A549 (cell line): ENCODE data around the gene CACNB1. TPM values are rescaled to one million over a fixed set of nuclear protein-coding genes. Genes with fewer than 3 reads are reported as not detected.

Source experiments
- ATAC-seq, 2 experiments: fragments of 200-7000 bp in 1 of 2; fragments of >200 bp in 1 of 2; cut with Nextera tagmentation in 1 of 2; cut with Tn5 transposase in 1 of 2; 3 replicates each; pipeline versions ENCODE4 v1.8.0 to v1.9.1; 2018 to 2020; ENCODE audit warnings: mild to moderate bottlenecking in 1 of 2, moderate library complexity in 1 of 2
- CTCF ChIA-PET: fragments of 300-600 bp; sonication (Branson Sonifier 250); formaldehyde crosslinking; extraction: SDS; loops from one replicate; lab custom pipeline; 2021; ENCODE audit warnings: antibody characterized with exemption, inconsistent platforms; lab: Yijun Ruan, JAX
- POLR2A ChIA-PET: fragments of 350-600 bp; formaldehyde crosslinking; extraction: SDS; loops from one replicate; lab custom pipeline; 2021; ENCODE audit warnings: antibody characterized with exemption, inconsistent platforms; lab: Yijun Ruan, JAX
- DNase-seq, 2 experiments: peaks; one replicate each; pipeline versions ENCODE4 v3.0.0 to v3.0.0-alpha.2; 2011 to 2016; ENCODE audit warnings: low read depth in 1 of 2, low spot score in 1 of 2
- FAIRE-seq: peaks from 2 replicates; lab custom pipeline; 2011; peaks lifted over from hg19 to GRCh38; lab: Jason Lieb, UNC
- H3K27ac ChIP-seq, 2 experiments: fragments of >200 bp; sonication (Bioruptor Twin); formaldehyde crosslinking; 3 replicates each; pipeline ENCODE4 v1.5.1; 2016 to 2017
- H3K4me1 ChIP-seq: fragments of >200 bp; sonication (Bioruptor Twin); formaldehyde crosslinking; 3 replicates; pipeline ENCODE4 v1.6.1; 2016
- H3K4me2 ChIP-seq: fragments of >200 bp; sonication (Bioruptor Twin); formaldehyde crosslinking; 3 replicates; pipeline ENCODE4 v1.6.1; 2016
- H3K4me3 ChIP-seq: fragments of >200 bp; sonication (Bioruptor Twin); formaldehyde crosslinking; 3 replicates; pipeline ENCODE4 v1.5.1; 2016
- H3K9me3 ChIP-seq: fragments of >200 bp; sonication (Bioruptor Twin); formaldehyde crosslinking; 3 replicates; pipeline ENCODE4 v1.6.1; 2016
- BHLHE40 ChIP-seq: IDR thresholded peaks from 2 replicates; pipeline ENCODE4 v1.6.1; 2012; ENCODE audit warnings: low read depth, low read length, inconsistent platforms
- CHD4 ChIP-seq: fragments of 200-600 bp; sonication (generic); IDR thresholded peaks from 2 replicates; pipeline ENCODE4 v1.6.1; 2016; ENCODE audit warnings: antibody characterized with exemption, mild to moderate bottlenecking, borderline replicate concordance
- CTCF ChIP-seq: fragments of >200 bp; sonication (Bioruptor Twin); formaldehyde crosslinking; IDR thresholded peaks from 3 replicates; pipeline ENCODE4 v1.5.1; 2016
- EHF ChIP-seq: fragments of 250-450 bp; sonication (Bioruptor Pico); IDR thresholded peaks from 2 replicates; pipeline ENCODE4 v1.5.0; 2020; ENCODE audit warnings: mild to moderate bottlenecking
- EP300 ChIP-seq, 2 experiments: fragments of >200 bp; sonication (Bioruptor Twin); formaldehyde crosslinking; IDR thresholded peaks; 2 replicates in 1 of 2; 3 replicates in 1 of 2; pipeline ENCODE4 v1.6.1; 2016 to 2017
- ESRRA ChIP-seq: fragments of 150-350 bp; IDR thresholded peaks from 2 replicates; pipeline ENCODE4 v1.6.1; 2014; ENCODE audit warnings: mild to moderate bottlenecking, low read length, borderline replicate concordance
- FOSB ChIP-seq: fragments of 250-450 bp; sonication (Bioruptor Pico); IDR thresholded peaks from 2 replicates; pipeline ENCODE4 v1.5.0; 2020; ENCODE audit warnings: mild to moderate bottlenecking, moderate library complexity
- FOSL2 ChIP-seq, 2 experiments: fragments of 450-650 bp in 1 of 2; fragments of >200 bp in 1 of 2; sonication (Bioruptor Twin) in 1 of 2; formaldehyde crosslinking; IDR thresholded peaks; 2 replicates each; pipeline versions ENCODE4 v1.5.0 to v1.6.1; 2016 to 2020; ENCODE audit warnings: mild to moderate bottlenecking in 1 of 2, moderate library complexity in 1 of 2
- HDAC2 ChIP-seq: fragments of 200-600 bp; sonication (generic); IDR thresholded peaks from 2 replicates; pipeline ENCODE4 v1.6.1; 2016
- HOXB13 ChIP-seq: fragments of 250-450 bp; sonication (Bioruptor Pico); IDR thresholded peaks from 2 replicates; pipeline ENCODE4 v1.5.0; 2020; ENCODE audit warnings: low read depth, mild to moderate bottlenecking, moderate library complexity
- JUN ChIP-seq, 2 experiments: fragments of >200 bp; sonication (Bioruptor Twin); formaldehyde crosslinking; IDR thresholded peaks; 2 replicates in 1 of 2; 3 replicates in 1 of 2; pipeline ENCODE4 v1.6.1; 2016 to 2017
- NR3C1 ChIP-seq: fragments of >200 bp; sonication (Bioruptor Twin); formaldehyde crosslinking; IDR thresholded peaks from 3 replicates; pipeline ENCODE4 v1.6.1; 2017
- PHF8 ChIP-seq: fragments of 200-600 bp; sonication (generic); IDR thresholded peaks from 2 replicates; pipeline ENCODE4 v1.6.1; 2016; ENCODE audit warnings: low read depth, mild to moderate bottlenecking, antibody characterized with exemption, moderate library complexity, borderline replicate concordance
- RARB ChIP-seq: fragments of 250-450 bp; sonication (Bioruptor Pico); IDR thresholded peaks from 2 replicates; pipeline ENCODE4 v1.8.0; 2021; ENCODE audit warnings: mild to moderate bottlenecking, moderate library complexity
- RNF2 ChIP-seq: fragments of 200-600 bp; sonication (generic); IDR thresholded peaks from 2 replicates; pipeline ENCODE4 v1.6.1; 2016; ENCODE audit warnings: low read depth, mild to moderate bottlenecking, antibody characterized with exemption, moderate library complexity, borderline replicate concordance
- TFCP2L1 ChIP-seq: fragments of 250-450 bp; sonication (Bioruptor Pico); IDR thresholded peaks from 2 replicates; pipeline ENCODE4 v1.5.0; 2021; ENCODE audit warnings: mild to moderate bottlenecking
- TP53 ChIP-seq: fragments of 250-450 bp; sonication (Bioruptor Pico); IDR thresholded peaks from 2 replicates; pipeline ENCODE4 v1.5.0; 2021; ENCODE audit warnings: mild to moderate bottlenecking, moderate library complexity
- ZC3H11A ChIP-seq: fragments of 450-650 bp; IDR thresholded peaks from 2 replicates; pipeline ENCODE4 v1.6.1; 2014; ENCODE audit warnings: antibody characterized with exemption, mild to moderate bottlenecking
- ZSCAN20 ChIP-seq: fragments of 250-450 bp; sonication (Bioruptor Pico); IDR thresholded peaks from 2 replicates; pipeline ENCODE4 v1.8.0; 2022; ENCODE audit warnings: mild to moderate bottlenecking, moderate library complexity
- WGBS: methylation state at CpG from one replicate; pipeline ENCODE4 v1.1.6; 2017; ENCODE audit errors: missing lambda C conversion rate; 5-methylcytosine and 5-hydroxymethylcytosine counted together
- polyA plus RNA-seq, 4 experiments: library from polyadenylated mRNA; depleted of rRNA in 3 of 4; stranded (reverse); fragments of >200 nt; fragmentation: RNase III in 1 of 4; extraction: RNeasy Plus Mini Kit Qiagen cat#74134 plus additional on column Dnase treatment in 1 of 4; gene quantifications; 2 replicates in 3 of 4; 3 replicates in 1 of 4; pipeline ENCODE4 v1.2.3, GENCODE V29; 2011 to 2017

Gene CACNB1
- polyA plus RNA-seq, 2 of the 4 experiments (the other 2 are of a cell fraction): 3.6 to 3.9 TPM

- POLR2A ChIA-PET: no interaction called here
- no peak overlapping the region for H3K27ac ChIP-seq
- H3K4me1 ChIP-seq: peaks cover 12% of the 10 kb centered on the region
- TF ChIP-seq PHF8 (no peak), FOSL2 (IDR thresholded peaks at IDR 0.05) (no peak), FOSL2 (CRISPR knock-in tag; IDR thresholded peaks at IDR 0.05) (peak; percentile 37; the same call in 1 of the 2 replicates)
- H3K4me3 ChIP-seq: no peak overlapping the region
- 33% methylated on average over 4 of the region's 4 CpGs for WGBS
- ATAC-seq (peak in 1 of 2 experiments; percentile 41; a peak in 2 of 6 replicates), DNase-seq (peak in 1 of 2 experiments; percentile 50), FAIRE-seq (no peak)
- no peaks in the 10 kb centered on the region for H3K9me3 ChIP-seq
- H3K4me2 ChIP-seq: peak overlapping the region; percentile 29; the same call in 2 of the 3 replicates
- CTCF ChIA-PET: interaction anchor here (0.7 to 30.5 kb wide), 5 partner anchors 14 to 195 kb away, joined by 3 to 612 read pairs (median 115); partner anchors contain the start of genes ARL5C and PLXDC1
These were observed 18.9 kb downstream of the CACNB1 start for GRCh38 chr17:39178536-39178935.

GRCh38 chr17:39177256-39177655 is 20.2 kb downstream of the CACNB1 start:
- Histone ChIP-seq H3K4me3 (no peak overlapping the region), H3K4me2 (no peak overlapping the region), H3K27ac (no peak overlapping the region), H3K4me1 (peaks cover 12% of the 10 kb centered on the region), H3K9me3 (no peaks in the 10 kb centered on the region)
- no peak for FAIRE-seq
- TF ChIP-seq NR3C1 (no peak), PHF8 (no peak), ZC3H11A (no peak), EHF (CRISPR knock-in tag) (no peak), TFCP2L1 (no peak), ESRRA (no peak), EP300 (IDR thresholded peaks at IDR 0.05) (no peak), JUN (IDR thresholded peaks at IDR 0.05) (no peak), RNF2 (no peak), TP53 (no peak), HOXB13 (CRISPR knock-in tag) (no peak), FOSB (CRISPR knock-in tag) (no peak), HDAC2 (no peak), BHLHE40 (no peak), CTCF (no peak), CHD4 (no peak), ZSCAN20 (CRISPR knock-in tag) (no peak)
- ATAC-seq: peak; percentile 15 to 63; a peak in 3 of 6 replicates
- CTCF ChIA-PET: interaction anchor here (3.2 to 30.5 kb wide), 4 partner anchors 16 to 195 kb away, joined by 38 to 612 read pairs (median 284); partner anchors contain the start of genes ARL5C and PLXDC1
- POLR2A ChIA-PET: interaction anchor here (0.6 kb wide), 1 partner anchor 24 kb away, joined by 4 read pairs; no protein-coding TSS in a partner anchor
- WGBS: 94% methylated on average over 10 of the region's 12 CpGs
- DNase-seq: peak in 1 of 2 experiments; percentile 73

- DNase-seq: no peak
- ChIA-PET CTCF (interaction anchor here (0.5 to 30.5 kb wide), 38 partner anchors 10 to 478 kb away, joined by 3 to 612 read pairs (median 5); partner anchors contain the start of genes ARL5C, CACNB1, FBXO47 and LASP1NB), POLR2A (no interaction called here)
- FAIRE-seq: no peak
- no peak for TF ChIP-seq RARB (CRISPR knock-in tag)
- no peak for TF ChIP-seq FOSL2 (IDR thresholded peaks at IDR 0.05)
- peak; percentile 35; the same call in 1 of the 2 replicates for TF ChIP-seq FOSL2 (CRISPR knock-in tag; IDR thresholded peaks at IDR 0.05)
- ATAC-seq: no peak
- WGBS: 73% methylated on average over 10 of the region's 10 CpGs
- Histone ChIP-seq H3K9me3 (no peaks in the 10 kb centered on the region), H3K27ac (no peak overlapping the region), H3K4me1 (peaks cover 12% of the 10 kb centered on the region), H3K4me2 (no peak overlapping the region), H3K4me3 (no peak overlapping the region)
These were observed 21.8 kb downstream of the CACNB1 start for GRCh38 chr17:39175695-39176093.
